HCT116 (cell line): ENCODE results near the gene DRAXIN. TPM values are rescaled to one million over a fixed set of nuclear protein-coding genes. Genes with fewer than 3 reads are reported as not detected.

ENCODE experiments used
- total RNA-seq: library from RNA; stranded (reverse); gene quantifications from one replicate; pipeline ENCODE4 v1.2.1, GENCODE V29; 2021; ENCODE audit not compliant: unreplicated experiment

Gene DRAXIN
- total RNA-seq, 1 experiment from 2014 or later, result 0.47 TPM

Other genes starting within 250 kb of the DRAXIN start
- 2.3 TPM for gene DISP3, start 212.6 kb upstream of the DRAXIN start, total RNA-seq
- gene FBXO2, start 37.3 kb upstream of the DRAXIN start, total RNA-seq, result 81.1 TPM
- gene FBXO44, start 36.8 kb upstream of the DRAXIN start, total RNA-seq, result 60.9 TPM
- gene FBXO6, start 27.5 kb upstream of the DRAXIN start, total RNA-seq, result 22.8 TPM
- gene MAD2L2, start 10.6 kb upstream of the DRAXIN start, total RNA-seq, result 93.8 TPM
- 49.0 TPM for gene AGTRAP, start 44.4 kb downstream of the DRAXIN start, total RNA-seq
- 0.12 TPM for gene C1orf167, start 70.5 kb downstream of the DRAXIN start, total RNA-seq
- 20.9 TPM for gene MTHFR, start 114.3 kb downstream of the DRAXIN start, total RNA-seq
- 13.7 TPM for gene CLCN6, start 114.5 kb downstream of the DRAXIN start, total RNA-seq
- not detected for gene NPPA, start 156.1 kb downstream of the DRAXIN start, total RNA-seq
- not detected for gene NPPB, start 167.2 kb downstream of the DRAXIN start, total RNA-seq
- gene KIAA2013, start 234.7 kb downstream of the DRAXIN start, total RNA-seq, result 61.9 TPM
- gene PLOD1, start 243.0 kb downstream of the DRAXIN start, total RNA-seq, result 175 TPM